ENCODE measurements around the gene ATP6AP2.
A peak's percentile ranks its signal among the peaks of the same experiment; 100 is the strongest.

The ATP6AP2 gene

GRCh38 chrX:40646489-40647306, 65.9 kb downstream of the ATP6AP2 start:
- no peak for DNase-seq (ENCODE audit: low read depth)
- H3K4me3 ChIP-seq (ENCODE audit: low read depth, low read length): peak overlapping the region; percentile 71
- TF ChIP-seq CTCF (IDR thresholded peaks at IDR 0.05; ENCODE audit: control insufficient read depth, extremely low read depth, insufficient read depth): no peak

- TF ChIP-seq CTCF (IDR thresholded peaks at IDR 0.05; ENCODE audit: control insufficient read depth, extremely low read depth, insufficient read depth): no peak
- H3K4me3 ChIP-seq (ENCODE audit: low read depth, low read length): peak within 1 kb of the TSS; percentile 71
- peak; percentile 41 for DNase-seq (ENCODE audit: low read depth)
Measured at GRCh38 chrX:40647307-40648197, 66.8 kb downstream of the ATP6AP2 start, which contains the start of gene CXorf38. TSS of gene CXorf38 (minus strand) at chrX:40647561. CDS start at chrX:40647520, 41 bp downstream.

GRCh38 chrX:40651620-40652223, 71.0 kb downstream of the ATP6AP2 start:
- no peak overlapping the region for H3K4me3 ChIP-seq (ENCODE audit: low read depth, low read length)
- peak; percentile 62 for TF ChIP-seq CTCF (IDR thresholded peaks at IDR 0.05; ENCODE audit: control insufficient read depth, extremely low read depth, insufficient read depth)
- DNase-seq (ENCODE audit: low read depth): peak; percentile 15

- H3K4me3 ChIP-seq (ENCODE audit: low read depth, low read length): no peak overlapping the region
- DNase-seq (ENCODE audit: low read depth): no peak
- TF ChIP-seq CTCF (IDR thresholded peaks at IDR 0.05; ENCODE audit: control insufficient read depth, extremely low read depth, insufficient read depth): no peak
Measured at GRCh38 chrX:40652664-40653063, 71.9 kb downstream of the ATP6AP2 start.

- H3K4me3 ChIP-seq (ENCODE audit: low read depth, low read length): no peak overlapping the region
- no peak for TF ChIP-seq CTCF (IDR thresholded peaks at IDR 0.05; ENCODE audit: control insufficient read depth, extremely low read depth, insufficient read depth)
- DNase-seq (ENCODE audit: low read depth): no peak
Measured at GRCh38 chrX:40653535-40653934, 72.8 kb downstream of the ATP6AP2 start.

Data from LNCaP clone FGC (cell line).